Keratinocyte (primary cell): ENCODE data around the gene YDJC. TPM values are rescaled to one million over a fixed set of nuclear protein-coding genes. Genes with fewer than 3 reads are reported as not detected.
"Not testable (repeated sequence)": the region's sequence is repeated elsewhere in the genome, so short reads cannot be mapped to it uniquely, and the experiment has no call there.

ENCODE experiments used
- DNase-seq: peaks from one replicate; pipeline ENCODE4 v3.0.0-alpha.2; 2011; ENCODE audit warnings: low read depth, missing footprints, low spot score
- FAIRE-seq: peaks from 2 replicates; lab custom pipeline; 2011; peaks lifted over from hg19 to GRCh38; lab: Jason Lieb, UNC
- H2AFZ ChIP-seq: 2 replicates; pipeline ENCODE4 v1.6.0; 2012; ENCODE audit warnings: low read length, control low read depth, inconsistent platforms; ENCODE audit not compliant: control insufficient read depth
- H3K27ac ChIP-seq: 2 replicates; pipeline ENCODE4 v1.5.1; 2011; ENCODE audit warnings: low read length; ENCODE audit not compliant: control insufficient read depth, insufficient read depth
- H3K27me3 ChIP-seq: 3 replicates; pipeline ENCODE4 v1.6.0; 2011; ENCODE audit warnings: low read length; ENCODE audit not compliant: control insufficient read depth, insufficient read depth; ENCODE audit errors: extremely low read depth
- H3K36me3 ChIP-seq, 2 experiments: 2 replicates in 1 of 2; 3 replicates in 1 of 2; pipeline ENCODE4 v1.5.1; 2011; ENCODE audit warnings: low read length in 2 of 2, mild to moderate bottlenecking in 1 of 2; ENCODE audit not compliant: control insufficient read depth in 2 of 2, insufficient read depth in 2 of 2; ENCODE audit errors: extremely low read depth in 1 of 2
- H3K4me1 ChIP-seq: 3 replicates; pipeline ENCODE4 v1.5.1; 2011; ENCODE audit warnings: low read length; ENCODE audit not compliant: control insufficient read depth, insufficient read depth; ENCODE audit errors: extremely low read depth
- H3K4me2 ChIP-seq: 3 replicates; pipeline ENCODE4 v1.6.0; 2011; ENCODE audit warnings: low read depth, low read length; ENCODE audit not compliant: control insufficient read depth, insufficient read depth; ENCODE audit errors: extremely low read depth
- H3K4me3 ChIP-seq, 3 experiments: fragments of 200-600 bp in 1 of 3; sonication (generic) in 1 of 3; 2 replicates in 2 of 3; 3 replicates in 1 of 3; pipeline ENCODE4 v1.5.1; 2011 to 2016; ENCODE audit warnings: low read length in 3 of 3, mild to moderate bottlenecking in 3 of 3, control low read depth in 2 of 3, inconsistent platforms in 1 of 3, low read depth in 1 of 3, mixed read lengths in 1 of 3, mixed run types in 1 of 3, moderate library complexity in 1 of 3; ENCODE audit not compliant: control insufficient read depth in 2 of 3, insufficient read depth in 2 of 3; ENCODE audit errors: extremely low read depth in 1 of 3
- H3K79me2 ChIP-seq: 2 replicates; pipeline ENCODE4 v1.6.0; 2012; ENCODE audit warnings: low read length; ENCODE audit not compliant: control insufficient read depth, insufficient read depth
- H3K9ac ChIP-seq: 3 replicates; pipeline ENCODE4 v1.6.0; 2011; ENCODE audit warnings: low read length; ENCODE audit not compliant: control insufficient read depth, insufficient read depth; ENCODE audit errors: extremely low read depth
- H3K9me1 ChIP-seq: 3 replicates; pipeline ENCODE4 v1.6.0; 2011; ENCODE audit warnings: low read length; ENCODE audit not compliant: control insufficient read depth, insufficient read depth; ENCODE audit errors: extremely low read depth
- H3K9me3 ChIP-seq: 2 replicates; pipeline ENCODE4 v1.5.1; 2012; ENCODE audit warnings: low read depth, low read length; ENCODE audit not compliant: control insufficient read depth
- H4K20me1 ChIP-seq: 3 replicates; pipeline ENCODE4 v1.6.0; 2011; ENCODE audit warnings: low read length; ENCODE audit not compliant: control insufficient read depth, insufficient read depth; ENCODE audit errors: extremely low read depth
- EZH2 ChIP-seq: IDR thresholded peaks from one replicate; pipeline ENCODE4 v1.6.1; 2012; ENCODE audit warnings: inconsistent platforms, mild to moderate bottlenecking, low read length, moderate library complexity
- dilution Hi-C: fragments of 300-500 bp; cut with MboI; formaldehyde crosslinking; loops from one replicate; pipeline ENCODE4 v1.7.0; 2020; ENCODE audit warnings: low sequenced_read_pairs; ENCODE audit not compliant: extremely low pct_ligation_motif_present
- polyA plus RNA-seq, 5 experiments: library from polyadenylated mRNA; depleted of rRNA in 3 of 5; stranded (reverse) in 3 of 5; stranded (forward) in 1 of 5; unstranded in 1 of 5; fragments of >200 nt; gene quantifications; 1 replicate in 1 of 5; 2 replicates in 3 of 5; 3 replicates in 1 of 5; pipeline versions ENCODE4 v1.2.1 to v1.2.3, GENCODE V29; 2011 to 2012; ENCODE audit warnings: missing spikeins in 2 of 5, low read depth in 1 of 5, low replicate concordance in 1 of 5
- TF ChIP-seq, protein P1 (sequence below), 3 experiments: IDR thresholded peaks in 1 of 3; conservative IDR thresholded peaks in 1 of 3; optimal IDR thresholded peaks in 1 of 3; 2 replicates in 2 of 3; 3 replicates in 1 of 3; pipeline versions ENCODE3 to v1.5.1; 2011; ENCODE audit warnings: low read length in 3 of 3, mild to moderate bottlenecking in 3 of 3, moderate library complexity in 2 of 3, control low read depth in 1 of 3, inconsistent platforms in 1 of 3; ENCODE audit not compliant: insufficient read depth in 2 of 3; ENCODE audit errors: extremely low read depth in 1 of 3

YDJC gene
- polyA plus RNA-seq, 1 donor (not counting 4 experiments of a cell fraction or from before 2014, with no cell fraction given), result 18.2 TPM

DNA sequence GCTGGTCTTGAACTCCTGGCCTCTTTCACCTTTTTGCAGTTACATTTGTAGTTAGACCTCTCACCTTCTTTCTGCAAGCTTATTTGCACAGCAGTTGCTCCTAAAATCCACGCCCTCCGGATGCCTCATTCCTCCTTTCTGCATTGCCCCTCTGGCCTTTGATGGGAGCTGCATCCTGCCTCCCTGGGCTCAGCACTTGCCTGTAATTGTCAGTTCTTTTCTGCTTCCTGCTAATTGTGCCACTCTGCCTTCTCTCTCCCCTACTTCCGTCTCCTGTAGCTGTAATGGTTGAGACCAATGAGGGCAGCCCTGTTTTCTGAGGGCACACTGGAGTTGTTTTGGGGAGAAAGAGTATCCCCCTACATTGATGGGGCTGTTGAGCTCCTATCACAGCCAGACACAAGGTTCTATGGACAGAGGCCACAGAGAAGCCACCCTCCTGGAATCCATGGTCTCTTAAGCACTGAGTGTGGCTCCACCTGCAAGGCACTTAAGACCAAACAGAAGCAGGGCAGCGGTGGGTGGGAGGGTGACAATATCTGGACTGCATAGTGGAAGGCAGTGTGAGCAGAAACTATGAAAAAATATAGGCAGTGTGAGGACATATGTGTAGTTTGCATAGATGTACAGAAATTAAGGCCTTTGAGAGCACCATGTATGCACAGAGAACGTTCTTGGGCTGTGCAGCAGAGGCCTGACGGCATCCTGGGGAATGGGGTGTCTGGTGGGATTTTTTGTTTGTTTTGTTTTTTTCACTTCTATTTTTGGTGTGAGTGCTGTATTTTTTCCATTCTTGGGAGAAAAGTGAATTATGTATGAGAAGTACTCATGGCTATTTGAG is 30.5 kb downstream of the YDJC start:
- Histone ChIP-seq H3K79me2 (peaks cover 94% of the 10 kb centered on the region), H3K4me1 (no peaks in the 10 kb centered on the region), H4K20me1 (peaks cover 10% of the 10 kb centered on the region), H2AFZ (no peak overlapping the region), H3K4me3 (no peak overlapping the region), H3K9me3 (no peaks in the 10 kb centered on the region), H3K4me2 (no peak overlapping the region), H3K27me3 (no peaks in the 10 kb centered on the region), H3K36me3 (peaks cover 14 to 20% of the 10 kb centered on the region in 2 experiments), H3K27ac (no peak overlapping the region), H3K9me1 (peaks cover 3% of the 10 kb centered on the region), H3K9ac (no peak overlapping the region)
- TF ChIP-seq, protein P1, sequence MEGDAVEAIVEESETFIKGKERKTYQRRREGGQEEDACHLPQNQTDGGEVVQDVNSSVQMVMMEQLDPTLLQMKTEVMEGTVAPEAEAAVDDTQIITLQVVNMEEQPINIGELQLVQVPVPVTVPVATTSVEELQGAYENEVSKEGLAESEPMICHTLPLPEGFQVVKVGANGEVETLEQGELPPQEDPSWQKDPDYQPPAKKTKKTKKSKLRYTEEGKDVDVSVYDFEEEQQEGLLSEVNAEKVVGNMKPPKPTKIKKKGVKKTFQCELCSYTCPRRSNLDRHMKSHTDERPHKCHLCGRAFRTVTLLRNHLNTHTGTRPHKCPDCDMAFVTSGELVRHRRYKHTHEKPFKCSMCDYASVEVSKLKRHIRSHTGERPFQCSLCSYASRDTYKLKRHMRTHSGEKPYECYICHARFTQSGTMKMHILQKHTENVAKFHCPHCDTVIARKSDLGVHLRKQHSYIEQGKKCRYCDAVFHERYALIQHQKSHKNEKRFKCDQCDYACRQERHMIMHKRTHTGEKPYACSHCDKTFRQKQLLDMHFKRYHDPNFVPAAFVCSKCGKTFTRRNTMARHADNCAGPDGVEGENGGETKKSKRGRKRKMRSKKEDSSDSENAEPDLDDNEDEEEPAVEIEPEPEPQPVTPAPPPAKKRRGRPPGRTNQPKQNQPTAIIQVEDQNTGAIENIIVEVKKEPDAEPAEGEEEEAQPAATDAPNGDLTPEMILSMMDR (optimal IDR thresholded peaks at IDR 0.05 in 1 of 3, IDR thresholded peaks at IDR 0.05 in 1 of 3, conservative IDR thresholded peaks at IDR 0.05 in 1 of 3; ENCODE audit: extremely low read depth in 1 of 3, insufficient read depth in 2 of 3, low read length in 3 of 3), result no peak
- no peak for TF ChIP-seq EZH2
- DNase-seq (no peak), FAIRE-seq (no peak)
- dilution Hi-C loops, result no loop called here

DNA sequence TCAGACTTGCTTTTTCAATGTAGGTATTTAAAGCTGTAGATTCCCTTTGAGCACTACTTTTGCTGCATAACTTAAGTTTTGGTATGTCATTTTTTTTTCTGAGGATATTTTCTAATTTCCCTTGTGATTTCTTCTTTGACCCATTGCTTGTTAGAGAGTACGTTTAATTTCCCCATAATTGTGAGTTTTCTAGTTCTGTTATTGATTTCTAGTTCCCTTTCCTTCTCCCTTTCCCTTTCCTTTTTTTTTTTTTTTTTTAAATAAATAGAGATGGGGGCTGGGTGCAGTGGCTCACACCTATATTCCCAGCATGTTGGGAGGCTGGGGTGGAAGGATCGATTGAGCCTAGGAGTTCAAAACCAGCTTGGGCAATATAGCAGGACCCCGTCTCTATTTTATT is 31.5 kb downstream of the YDJC start:
- no peak for DNase-seq
- Histone ChIP-seq H3K27ac (no peak overlapping the region), H3K9me1 (peaks cover 3% of the 10 kb centered on the region), H4K20me1 (peaks cover 15% of the 10 kb centered on the region), H3K9ac (no peak overlapping the region), H3K27me3 (no peaks in the 10 kb centered on the region), H3K36me3 (peaks cover 24 to 26% of the 10 kb centered on the region in 2 experiments), H3K4me2 (no peak overlapping the region), H3K9me3 (no peaks in the 10 kb centered on the region), H3K4me3 (no peak overlapping the region), H3K4me1 (no peaks in the 10 kb centered on the region), H3K79me2 (peaks cover 96% of the 10 kb centered on the region), H2AFZ (no peak overlapping the region)
- dilution Hi-C loops, result no loop called here
- no peak for TF ChIP-seq EZH2
- TF ChIP-seq, protein P1 (optimal IDR thresholded peaks at IDR 0.05 in 1 of 3, IDR thresholded peaks at IDR 0.05 in 1 of 3, conservative IDR thresholded peaks at IDR 0.05 in 1 of 3; ENCODE audit: extremely low read depth in 1 of 3, insufficient read depth in 2 of 3, low read length in 3 of 3), result no peak
- FAIRE-seq, result no peak

DNA sequence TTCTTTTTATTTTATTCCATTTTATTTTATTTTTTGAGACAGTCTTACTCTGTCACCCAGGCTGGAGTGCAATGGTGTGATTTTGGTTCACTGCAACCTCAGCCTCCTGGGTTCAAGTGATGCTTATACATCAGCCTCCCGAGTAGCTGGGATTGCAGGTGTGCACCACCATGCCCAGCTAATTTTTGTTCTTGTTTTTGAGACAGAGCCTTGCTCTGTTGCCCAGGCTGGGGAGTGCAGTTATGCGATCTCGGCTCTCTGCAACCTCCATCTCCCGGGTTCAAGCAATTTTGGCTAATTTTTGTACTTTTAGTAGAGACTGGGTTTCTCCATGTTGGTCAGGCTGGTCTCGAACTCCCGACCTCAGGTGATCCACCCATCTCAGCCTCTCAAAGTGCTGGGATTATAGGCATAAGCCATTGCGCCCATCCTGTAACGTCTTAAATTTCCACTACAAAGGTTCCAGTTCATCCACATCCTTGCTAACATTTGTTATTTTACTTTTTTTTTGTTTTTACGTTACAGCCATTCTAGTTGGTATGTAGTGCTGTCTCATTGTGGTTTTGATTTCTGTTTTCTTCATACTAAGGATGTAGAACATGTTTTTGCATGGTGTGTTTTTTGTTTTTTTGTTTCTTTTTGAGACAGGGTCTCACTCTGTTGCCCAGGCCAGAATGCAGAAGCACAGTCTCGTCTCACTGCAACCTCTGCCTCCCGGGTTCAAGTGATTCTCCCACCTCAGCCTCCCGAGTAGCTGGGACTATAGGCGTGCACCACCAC is 33.3 kb downstream of the YDJC start:
- H4K20me1 ChIP-seq, result peaks cover 26% of the 10 kb centered on the region
- peaks cover 98% of the 10 kb centered on the region for H3K79me2 ChIP-seq
- dilution Hi-C loops, H3K9me3 ChIP-seq, FAIRE-seq, H3K9me1 ChIP-seq, H3K9ac ChIP-seq, H3K27ac ChIP-seq, H2AFZ ChIP-seq, H3K4me1 ChIP-seq, H3K27me3 ChIP-seq, H3K4me2 ChIP-seq, DNase-seq, H3K4me3 ChIP-seq: not testable (repeated sequence)
- H3K36me3 ChIP-seq, result peaks cover 27 to 28% of the 10 kb centered on the region in 2 experiments
